Mesendoderm (in vitro differentiated cells): ENCODE results near the gene COL20A1.
"Not testable (repeated sequence)": the region's sequence is repeated elsewhere in the genome, so short reads cannot be mapped to it uniquely, and the experiment has no call there.

Experiments
- DNase-seq: peaks from one replicate; pipeline ENCODE4 v3.0.0; 2013
- H2AK5ac ChIP-seq: 2 replicates; pipeline ENCODE4 v1.6.1; 2013; ENCODE audit warnings: low read length, inconsistent platforms
- H2BK120ac ChIP-seq: 2 replicates; pipeline ENCODE4 v1.6.1; 2013; ENCODE audit warnings: low read depth, mild to moderate bottlenecking, low read length, moderate library complexity, mixed read lengths
- H2BK15ac ChIP-seq: replicated peaks from 2 replicates; pipeline ENCODE4 v1.6.1; 2013; ENCODE audit warnings: low read depth, mild to moderate bottlenecking, moderate library complexity
- H2BK5ac ChIP-seq: 2 replicates; pipeline ENCODE4 v1.6.1; 2013; ENCODE audit warnings: low read length, inconsistent platforms
- H3K18ac ChIP-seq: 2 replicates; pipeline ENCODE4 v1.6.1; 2013; ENCODE audit warnings: mild to moderate bottlenecking, low read length, mixed read lengths
- H3K23ac ChIP-seq: one replicate; pipeline ENCODE4 v1.6.1; 2013; ENCODE audit warnings: low read length
- H3K27ac ChIP-seq: 2 replicates; pipeline ENCODE4 v1.5.1; 2013; ENCODE audit warnings: low read depth, mild to moderate bottlenecking, inconsistent platforms, low read length, moderate library complexity
- H3K27me3 ChIP-seq: 2 replicates; pipeline ENCODE4 v1.6.1; 2013; ENCODE audit warnings: low read length, control low read depth, mild to moderate bottlenecking, inconsistent platforms; ENCODE audit not compliant: insufficient read depth, poor library complexity
- H3K36me3 ChIP-seq: 2 replicates; pipeline ENCODE4 v1.6.1; 2013; ENCODE audit warnings: low read length, inconsistent platforms; ENCODE audit not compliant: control insufficient read depth, insufficient read depth
- H3K4ac ChIP-seq: one replicate; pipeline ENCODE4 v1.6.1; 2013; ENCODE audit warnings: low read depth, mild to moderate bottlenecking, low read length, moderate library complexity
- H3K4me1 ChIP-seq: 2 replicates; pipeline ENCODE4 v1.6.1; 2013; ENCODE audit warnings: low read depth, low read length, inconsistent platforms; ENCODE audit not compliant: control insufficient read depth
- H3K4me2 ChIP-seq: 2 replicates; pipeline ENCODE4 v1.6.1; 2013; ENCODE audit warnings: low read length
- H3K4me3 ChIP-seq: 2 replicates; pipeline ENCODE4 v1.5.1; 2013; ENCODE audit warnings: mild to moderate bottlenecking, low read length
- H3K56ac ChIP-seq: one replicate; pipeline ENCODE4 v1.6.1; 2013; ENCODE audit warnings: low read length
- H3K79me1 ChIP-seq: 2 replicates; pipeline ENCODE4 v1.6.1; 2013; ENCODE audit warnings: low read length, inconsistent platforms
- H3K79me2 ChIP-seq: 2 replicates; pipeline ENCODE4 v1.6.1; 2013; ENCODE audit warnings: mild to moderate bottlenecking, low read length; ENCODE audit not compliant: control insufficient read depth, insufficient read depth
- H3K9ac ChIP-seq: 2 replicates; pipeline ENCODE4 v1.6.1; 2013; ENCODE audit warnings: low read length, inconsistent platforms
- H4K5ac ChIP-seq: one replicate; pipeline ENCODE4 v1.6.1; 2013; ENCODE audit warnings: low read length
- H4K8ac ChIP-seq: one replicate; pipeline ENCODE4 v1.6.1; 2013; ENCODE audit warnings: low read depth, mild to moderate bottlenecking, control low read depth, low read length, moderate library complexity
- WGBS: extraction: QIAGEN DNeasy Blood & Tissue Kit; methylation state at CpG from one replicate; pipeline ENCODE4 v1.1.7; 2013; ENCODE audit warnings: low lambda C conversion rate, missing lambda C conversion rate; ENCODE audit not compliant: insufficient coverage; ENCODE audit errors: extremely low coverage; 5-methylcytosine and 5-hydroxymethylcytosine counted together

Gene COL20A1

DNA sequence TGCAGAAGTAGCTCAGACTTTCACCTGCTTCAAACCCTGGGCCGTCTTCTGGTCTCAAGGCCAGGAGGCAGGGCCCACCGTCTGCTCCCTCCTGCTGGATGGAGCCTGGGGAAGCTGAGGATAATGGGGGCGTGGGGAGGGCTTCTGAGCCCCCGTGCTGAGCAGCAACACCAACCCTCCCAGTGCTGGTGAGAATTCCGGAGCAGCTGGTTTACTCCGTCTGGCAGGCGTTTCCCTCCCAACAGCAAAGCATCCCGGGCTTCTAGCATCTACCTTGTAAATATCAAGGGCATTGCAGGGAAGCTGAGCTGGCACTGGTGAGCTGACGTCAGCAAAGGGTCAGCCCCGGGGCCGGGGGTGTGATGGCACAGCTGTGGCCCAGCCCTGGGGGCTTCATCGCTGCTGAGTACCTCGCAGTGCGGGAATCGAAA lies 85.0 kb downstream of the COL20A1 start:
- Histone ChIP-seq H3K18ac (no peak overlapping the region), H3K23ac (no peak overlapping the region), H2BK15ac (no peak overlapping the region), H3K9ac (no peak overlapping the region), H3K56ac (no peak overlapping the region), H4K8ac (no peak overlapping the region), H2BK5ac (no peak overlapping the region), H3K79me2 (no peaks in the 10 kb centered on the region), H3K27me3 (no peaks in the 10 kb centered on the region), H3K4ac (no peak overlapping the region), H3K27ac (no peak overlapping the region), H2AK5ac (no peak overlapping the region), H3K4me1 (no peaks in the 10 kb centered on the region), H4K5ac (no peak overlapping the region), H2BK120ac (no peak overlapping the region), H3K4me2 (no peak overlapping the region), H3K36me3 (no peaks in the 10 kb centered on the region), H3K79me1 (no peaks in the 10 kb centered on the region), H3K4me3 (no peak overlapping the region)
- no CpG with 5 or more reads among the region's 15 CpGs for WGBS
- DNase-seq: no peak

DNA sequence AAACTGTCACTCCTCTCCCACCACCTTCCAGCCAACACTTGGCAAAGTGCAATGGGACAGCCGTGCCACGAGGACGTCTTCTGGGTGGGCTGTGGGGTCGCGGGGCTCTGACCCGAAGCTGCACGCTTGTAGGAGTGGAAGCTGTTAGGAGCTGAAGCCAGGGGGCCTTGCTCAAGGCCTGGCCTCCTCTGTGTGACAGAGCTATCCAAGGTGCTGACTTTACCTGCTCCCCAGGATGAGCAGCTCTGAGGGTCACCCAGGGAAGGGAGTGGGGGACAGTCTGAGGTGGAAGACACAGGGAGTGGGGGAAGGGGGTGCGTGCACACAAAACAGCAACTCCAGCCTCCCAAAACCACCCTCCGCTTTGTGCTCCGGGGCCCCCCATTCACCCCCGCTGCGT lies 85.6 kb downstream of the COL20A1 start:
- H3K56ac ChIP-seq: no peak overlapping the region
- no peak overlapping the region for H4K5ac ChIP-seq
- no peak overlapping the region for H3K4me2 ChIP-seq
- no peak overlapping the region for H3K9ac ChIP-seq
- no peak overlapping the region for H3K23ac ChIP-seq
- no peaks in the 10 kb centered on the region for H3K27me3 ChIP-seq
- no peaks in the 10 kb centered on the region for H3K4me1 ChIP-seq
- no peak overlapping the region for H3K4ac ChIP-seq
- no peak overlapping the region for H4K8ac ChIP-seq
- no peaks in the 10 kb centered on the region for H3K79me1 ChIP-seq
- H3K18ac ChIP-seq: no peak overlapping the region
- H2AK5ac ChIP-seq: no peak overlapping the region
- no peaks in the 10 kb centered on the region for H3K79me2 ChIP-seq
- H2BK120ac ChIP-seq: no peak overlapping the region
- no peaks in the 10 kb centered on the region for H3K36me3 ChIP-seq
- H3K4me3 ChIP-seq: no peak overlapping the region
- peak; percentile 42 for DNase-seq
- WGBS: no CpG with 5 or more reads among the region's 12 CpGs
- no peak overlapping the region for H2BK15ac ChIP-seq
- no peak overlapping the region for H3K27ac ChIP-seq
- no peak overlapping the region for H2BK5ac ChIP-seq

DNA sequence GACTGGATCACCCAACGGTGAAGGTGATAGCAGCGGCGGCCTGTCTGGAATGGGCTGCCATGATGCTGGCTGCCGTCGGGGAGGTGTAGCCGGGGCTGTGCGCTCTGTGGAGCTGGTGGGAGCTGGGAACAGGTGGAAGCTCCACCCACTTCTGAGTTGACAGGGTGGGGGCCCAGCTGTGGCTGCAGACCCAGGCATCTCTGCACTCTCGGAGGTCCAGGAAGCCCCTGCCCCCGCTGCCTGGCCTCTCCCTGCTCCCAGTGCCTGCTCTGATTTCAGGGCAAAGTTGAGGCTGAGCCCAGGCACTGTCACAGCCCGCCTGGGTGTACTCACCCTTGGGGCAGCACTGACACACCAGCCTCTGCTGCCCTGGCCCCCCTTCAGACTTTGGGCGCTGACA lies 86.3 kb downstream of the COL20A1 start:
- DNase-seq: no peak
- no CpG with 5 or more reads among the region's 11 CpGs for WGBS
- H3K27ac ChIP-seq: no peak overlapping the region

DNA sequence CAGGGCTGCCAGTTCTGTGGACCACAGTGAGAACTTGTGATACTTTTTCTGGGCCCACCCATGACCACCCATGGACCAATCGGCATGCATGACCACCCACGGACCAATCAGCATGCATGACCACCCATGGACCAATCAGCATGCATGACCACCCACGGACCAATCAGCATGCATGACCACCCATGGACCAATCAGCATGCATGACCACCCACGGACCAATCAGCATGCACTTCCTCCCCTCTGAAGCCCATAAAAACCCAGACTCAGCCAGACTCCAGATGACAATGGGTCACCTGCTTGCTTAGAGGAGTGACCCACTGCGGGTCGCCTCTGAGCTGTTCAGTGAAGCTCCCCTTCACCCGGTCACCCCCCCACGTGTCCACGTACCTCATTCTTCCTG lies 86.9 kb downstream of the COL20A1 start:
- not testable (repeated sequence) for H3K4ac ChIP-seq, H3K4me2 ChIP-seq, H3K36me3 ChIP-seq, H3K18ac ChIP-seq, H3K79me2 ChIP-seq, H3K9ac ChIP-seq, H3K56ac ChIP-seq, H3K27ac ChIP-seq, H2AK5ac ChIP-seq, H2BK5ac ChIP-seq, H3K4me1 ChIP-seq, H4K5ac ChIP-seq, H3K79me1 ChIP-seq, H3K23ac ChIP-seq, H3K27me3 ChIP-seq, H2BK120ac ChIP-seq, H3K4me3 ChIP-seq, DNase-seq, H4K8ac ChIP-seq, H2BK15ac ChIP-seq
- no CpG with 5 or more reads among the region's 9 CpGs for WGBS

More for the DNA sequence above, 86.3 kb downstream of the COL20A1 start:
- Histone ChIP-seq H2AK5ac (no peak overlapping the region), H3K9ac (no peak overlapping the region), H2BK120ac (no peak overlapping the region), H3K4me1 (no peaks in the 10 kb centered on the region), H3K4me2 (no peak overlapping the region), H3K56ac (no peak overlapping the region), H3K27me3 (no peaks in the 10 kb centered on the region), H3K23ac (no peak overlapping the region), H3K79me2 (no peaks in the 10 kb centered on the region), H2BK5ac (no peak overlapping the region), H3K4me3 (no peak overlapping the region), H2BK15ac (no peak overlapping the region), H4K5ac (no peak overlapping the region), H3K18ac (no peak overlapping the region), H3K36me3 (no peaks in the 10 kb centered on the region), H3K79me1 (no peaks in the 10 kb centered on the region), H4K8ac (no peak overlapping the region), H3K4ac (no peak overlapping the region)

DNA sequence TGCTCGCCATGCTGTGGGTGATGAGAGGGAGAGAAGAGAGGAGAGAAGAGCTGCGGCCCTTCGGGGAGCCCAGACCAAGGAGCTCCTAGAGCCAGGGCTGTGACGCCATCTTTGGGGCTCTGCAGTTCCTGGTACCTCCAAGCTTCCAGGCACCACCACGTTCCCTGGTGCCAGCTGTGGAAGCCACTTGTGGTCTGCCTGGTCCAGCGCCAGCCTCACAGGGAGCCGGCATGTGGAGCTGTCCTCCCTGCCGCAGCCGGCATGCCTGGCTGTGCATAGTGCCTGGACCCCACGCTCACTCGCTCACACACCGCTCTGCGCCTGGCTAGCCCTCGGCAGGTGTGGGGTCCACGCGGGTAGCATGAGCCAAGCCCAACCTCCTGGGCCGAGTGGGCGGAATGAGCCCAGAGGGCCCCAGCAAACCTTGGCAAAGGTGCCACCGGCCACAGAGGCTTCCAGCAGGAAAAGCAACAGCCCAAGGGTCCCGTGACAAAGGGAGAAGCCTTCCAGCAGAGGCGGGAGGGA lies 87.4 kb downstream of the COL20A1 start:
- H2BK5ac ChIP-seq: no peak overlapping the region
- H3K4me3 ChIP-seq: no peak overlapping the region
- H2BK120ac ChIP-seq: no peak overlapping the region
- no peak overlapping the region for H3K4me2 ChIP-seq
- no peaks in the 10 kb centered on the region for H3K79me2 ChIP-seq
- no peak overlapping the region for H4K8ac ChIP-seq
- no peak overlapping the region for H3K56ac ChIP-seq
- no peak overlapping the region for H3K9ac ChIP-seq
- H3K23ac ChIP-seq: no peak overlapping the region
- H3K79me1 ChIP-seq: no peaks in the 10 kb centered on the region
- no CpG with 5 or more reads among the region's 21 CpGs for WGBS
- DNase-seq: no peak
- no peak overlapping the region for H3K27ac ChIP-seq
- H4K5ac ChIP-seq: no peak overlapping the region
- H2AK5ac ChIP-seq: no peak overlapping the region
- no peaks in the 10 kb centered on the region for H3K36me3 ChIP-seq
- no peaks in the 10 kb centered on the region for H3K4me1 ChIP-seq
- no peak overlapping the region for H3K18ac ChIP-seq
- H3K4ac ChIP-seq: no peak overlapping the region
- H2BK15ac ChIP-seq: no peak overlapping the region
- no peaks in the 10 kb centered on the region for H3K27me3 ChIP-seq

DNA sequence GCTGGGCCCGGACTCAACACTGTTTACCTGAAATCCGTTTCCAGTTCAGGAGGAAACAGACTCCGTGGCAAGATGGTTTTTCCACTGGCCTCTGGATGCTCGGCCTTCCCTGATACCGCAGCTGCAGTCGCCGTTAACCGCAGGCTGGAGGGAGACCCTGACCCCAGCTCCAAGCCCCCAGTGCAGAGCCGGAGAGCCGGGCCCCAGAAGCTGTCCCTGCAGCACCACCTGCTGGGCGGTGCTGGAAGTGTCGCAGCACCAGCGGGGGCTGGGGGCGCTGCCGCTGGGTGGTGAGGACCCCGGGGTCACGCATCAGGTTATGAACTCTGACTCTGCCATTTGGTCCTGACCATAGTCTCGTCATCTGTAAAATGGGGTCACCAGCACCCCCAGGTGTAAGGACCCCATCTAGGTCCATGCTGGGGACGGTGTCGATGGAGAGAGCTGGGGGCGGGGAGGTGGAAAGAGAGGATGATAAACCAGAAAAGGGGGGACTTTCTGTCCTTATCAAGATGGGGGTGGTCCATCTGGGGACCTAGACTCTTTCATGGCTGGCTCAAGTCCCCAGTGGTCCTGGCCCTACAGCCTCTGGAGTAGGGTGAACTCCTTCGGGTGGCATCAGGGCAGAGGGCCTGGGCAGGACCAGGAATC lies 88.9 kb downstream of the COL20A1 start:
- H3K4ac ChIP-seq: no peak overlapping the region
- H3K23ac ChIP-seq: no peak overlapping the region
- H3K9ac ChIP-seq: no peak overlapping the region
- WGBS: no CpG with 5 or more reads among the region's 22 CpGs
- H3K36me3 ChIP-seq: no peaks in the 10 kb centered on the region
- no peaks in the 10 kb centered on the region for H3K27me3 ChIP-seq
- H3K4me3 ChIP-seq: no peak overlapping the region
- H2AK5ac ChIP-seq: no peak overlapping the region
- H3K79me1 ChIP-seq: no peaks in the 10 kb centered on the region
- no peak overlapping the region for H2BK120ac ChIP-seq
- H4K8ac ChIP-seq: no peak overlapping the region
- no peak overlapping the region for H4K5ac ChIP-seq
- no peak overlapping the region for H2BK15ac ChIP-seq
- DNase-seq: no peak
- no peak overlapping the region for H2BK5ac ChIP-seq
- H3K79me2 ChIP-seq: no peaks in the 10 kb centered on the region
- no peak overlapping the region for H3K27ac ChIP-seq
- no peaks in the 10 kb centered on the region for H3K4me1 ChIP-seq
- H3K56ac ChIP-seq: no peak overlapping the region
- no peak overlapping the region for H3K18ac ChIP-seq
- H3K4me2 ChIP-seq: no peak overlapping the region
